Tibial nerve (tissue), 4 donors: ENCODE measurements around the gene CRYGN. TPM values are rescaled to one million over a fixed set of nuclear protein-coding genes. Genes with fewer than 3 reads are reported as not detected.
A peak's percentile ranks its signal among the peaks of the same experiment; 100 is the strongest.

ENCODE experiments used
- DNase-seq, 2 donors: peaks; one replicate each; pipeline ENCODE4 v3.0.0-alpha.2; 2019; ENCODE audit warnings: low spot score in 2 of 2
- H3K27ac ChIP-seq, 4 donors: fragments of 200-600 bp; sonication (generic) in 3 of 4; one replicate each; pipeline ENCODE4 v1.5.1; 2017 to 2019; ENCODE audit warnings: mild to moderate bottlenecking in 1 of 4
- H3K27me3 ChIP-seq, 2 donors: fragments of 200-600 bp; sonication (generic) in 1 of 2; one replicate each; pipeline versions ENCODE4 v1.5.1 to v1.6.0; 2017 to 2019
- H3K36me3 ChIP-seq, 3 donors: fragments of 200-600 bp; sonication (generic); one replicate each; pipeline ENCODE4 v1.5.1; 2018 to 2019
- H3K4me1 ChIP-seq, 4 donors: fragments of 200-600 bp; sonication (generic) in 3 of 4; one replicate each; pipeline ENCODE4 v1.5.1; 2017 to 2019
- H3K4me3 ChIP-seq, 4 donors: fragments of 200-600 bp; sonication (generic) in 3 of 4; one replicate each; pipeline ENCODE4 v1.5.1; 2017 to 2019; ENCODE audit warnings: mild to moderate bottlenecking in 1 of 4, moderate library complexity in 1 of 4
- H3K9me3 ChIP-seq, 4 donors: fragments of 200-600 bp; sonication (generic) in 3 of 4; one replicate each; pipeline ENCODE4 v1.5.1; 2017 to 2019
- CTCF ChIP-seq, 5 experiments: fragments of 200-600 bp in 3 of 5; fragments of 450-650 bp in 2 of 5; sonication (generic) in 3 of 5; IDR thresholded peaks; one replicate each; pipeline ENCODE4 v1.5.1; 2016 to 2019; ENCODE audit warnings: antibody characterized with exemption in 5 of 5, mild to moderate bottlenecking in 3 of 5, moderate library complexity in 2 of 5
- EP300 ChIP-seq, 2 donors: sonication (generic); formaldehyde crosslinking; IDR thresholded peaks; one replicate each; pipeline ENCODE4 v1.6.1; 2017; ENCODE audit warnings: antibody characterized with exemption in 2 of 2, mild to moderate bottlenecking in 1 of 2
- POLR2A ChIP-seq, 2 donors: fragments of 450-650 bp; IDR thresholded peaks; one replicate each; pipeline ENCODE4 v1.6.1; 2017; ENCODE audit warnings: antibody characterized with exemption in 2 of 2, mild to moderate bottlenecking in 2 of 2, moderate library complexity in 2 of 2
- WGBS, 2 donors: methylation state at CpG; one replicate each; pipeline ENCODE4 v1.1.5; 2018; 5-methylcytosine and 5-hydroxymethylcytosine counted together
- total RNA-seq, 4 donors: library from RNA; depleted of rRNA; stranded (reverse); fragments of >200 nt; gene quantifications; one replicate each; pipeline ENCODE4 v1.1.0, GENCODE V29; 2016

The CRYGN gene
- total RNA-seq, 4 donors from 2014 or later, result 0.59 to 1.5 (median 0.87) TPM; not detected in 1

DNA sequence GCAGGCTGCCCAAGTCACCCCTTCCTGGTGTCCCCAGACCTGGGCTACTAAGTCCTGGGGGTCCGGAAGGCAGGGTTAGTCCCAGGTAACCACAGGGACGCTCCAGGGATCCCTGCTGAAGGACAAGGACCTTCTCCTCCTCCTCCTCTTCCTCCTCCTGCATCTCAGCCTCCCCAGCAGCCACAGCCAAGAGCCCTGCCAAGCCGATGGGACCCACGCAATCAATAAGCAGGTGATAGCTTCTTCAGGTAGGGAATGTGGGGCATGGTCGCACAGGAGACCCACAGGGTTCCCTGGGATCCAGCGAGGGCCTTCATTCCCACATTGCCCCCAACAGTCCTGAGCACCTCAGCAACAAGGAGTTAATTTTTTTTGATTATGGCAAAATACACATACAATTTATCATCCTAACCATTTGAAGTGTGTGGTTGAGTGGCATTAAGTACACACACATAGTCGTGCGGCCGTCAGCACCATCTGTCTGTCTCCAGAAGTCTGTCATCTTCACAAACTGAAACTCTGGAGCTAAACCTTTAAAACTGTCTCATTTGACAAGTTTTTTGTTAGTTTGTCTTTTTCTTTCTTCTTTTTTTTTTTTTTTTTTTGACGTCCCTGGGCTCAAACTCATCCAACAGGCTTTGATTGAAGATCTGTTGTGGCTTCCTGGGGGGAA is 12.1 kb downstream of the CRYGN start:
- H3K27ac ChIP-seq, result peak overlapping the region; percentile 13 to 89 (median 70)
- 68 to 79% methylated on average over 8 to 10 of the region's 10 CpGs for WGBS, 2 donors
- H3K27me3 ChIP-seq, result no peaks in the 10 kb centered on the region
- TF ChIP-seq EP300 (IDR thresholded peaks at IDR 0.05) (no peak), CTCF (IDR thresholded peaks at IDR 0.05) (no peak)
- H3K36me3 ChIP-seq, result no peaks in the 10 kb centered on the region
- H3K4me3 ChIP-seq, result no peak overlapping the region
- no peak for DNase-seq
- H3K9me3 ChIP-seq, result no peaks in the 10 kb centered on the region
- H3K4me1 ChIP-seq, result peaks cover 0 to 53% (median 41%) of the 10 kb centered on the region in 4 donors

DNA sequence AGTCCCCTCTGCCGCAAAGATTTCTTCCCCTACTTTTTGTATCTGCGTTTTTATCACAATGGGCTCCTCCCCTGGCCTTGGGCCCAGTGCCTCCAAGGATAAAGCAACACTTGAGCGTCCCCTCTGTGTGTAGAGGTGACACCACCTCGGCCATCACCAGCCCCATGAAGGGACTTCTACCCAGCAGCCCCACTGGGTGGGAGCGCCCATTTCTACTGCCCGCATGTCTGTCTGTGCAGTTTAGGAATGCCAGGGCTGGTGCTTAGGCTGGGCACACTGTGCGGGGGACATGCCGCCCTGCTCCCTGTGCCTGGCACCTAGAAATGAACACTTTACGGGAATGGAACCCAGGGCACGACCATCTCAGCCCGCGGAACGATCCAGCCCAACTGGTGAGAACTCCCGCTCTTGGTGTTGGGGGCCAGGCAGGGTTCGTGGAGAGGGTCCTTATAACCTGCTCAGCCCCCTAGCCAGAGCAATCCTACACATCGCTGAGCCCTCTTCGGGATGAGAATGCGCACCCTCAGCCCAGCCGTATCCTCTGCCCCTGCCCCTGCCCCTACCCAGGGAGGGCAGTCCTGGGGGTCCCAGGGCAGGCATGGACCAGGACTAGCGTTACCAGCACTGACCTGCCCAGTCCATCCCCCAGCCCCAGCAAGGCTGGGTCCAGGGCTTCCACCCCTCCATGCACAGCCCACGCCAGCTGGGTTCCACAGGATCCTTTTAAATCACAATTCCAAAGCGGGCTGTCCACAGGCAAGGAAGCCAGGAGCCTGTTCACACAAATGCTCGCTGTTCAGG is 12.8 kb downstream of the CRYGN start:
- H3K27me3 ChIP-seq, result no peaks in the 10 kb centered on the region
- no peak for TF ChIP-seq POLR2A (IDR thresholded peaks at IDR 0.05)
- no peak for TF ChIP-seq CTCF (IDR thresholded peaks at IDR 0.05)
- TF ChIP-seq EP300 (IDR thresholded peaks at IDR 0.05), result no peak
- H3K9me3 ChIP-seq, result peaks cover 0 to 3% (median 0%) of the 10 kb centered on the region in 4 donors
- no peak overlapping the region for H3K4me3 ChIP-seq
- H3K36me3 ChIP-seq, result no peaks in the 10 kb centered on the region
- WGBS, 2 donors, result 75 to 77% methylated on average over 18 to 19 of the region's 23 CpGs
- no peak for DNase-seq
- H3K27ac ChIP-seq, result peak overlapping the region; percentile 51 to 89 (median 70)
- peaks cover 0 to 53% (median 41%) of the 10 kb centered on the region in 4 donors for H3K4me1 ChIP-seq

- Histone ChIP-seq H3K27me3 (no peaks in the 10 kb centered on the region), H3K9me3 (peaks cover 0 to 9% (median 0%) of the 10 kb centered on the region in 4 donors), H3K4me3 (no peak overlapping the region), H3K27ac (peak overlapping the region; percentile 51 to 89 (median 70)), H3K36me3 (no peaks in the 10 kb centered on the region), H3K4me1 (peaks cover 0 to 53% (median 41%) of the 10 kb centered on the region in 4 donors)
- TF ChIP-seq EP300 (IDR thresholded peaks at IDR 0.05), result peak; percentile 54 to 84
- TF ChIP-seq CTCF (IDR thresholded peaks at IDR 0.05), result no peak
- WGBS, 2 donors, result 15 to 29% methylated on average over 14 of the region's 14 CpGs
- peak; percentile 70 to 90 for DNase-seq
Measured at GRCh38 chr7:151426441-151426903, 13.5 kb downstream of the CRYGN start.

- Histone ChIP-seq H3K4me3 (no peak overlapping the region), H3K36me3 (no peaks in the 10 kb centered on the region), H3K4me1 (peaks cover 0 to 53% (median 41%) of the 10 kb centered on the region in 4 donors), H3K9me3 (peaks cover 0 to 11% (median 0%) of the 10 kb centered on the region in 4 donors), H3K27ac (peak overlapping the region; percentile 51 to 89 (median 70)), H3K27me3 (no peaks in the 10 kb centered on the region)
- DNase-seq, result no peak
- TF ChIP-seq CTCF (IDR thresholded peaks at IDR 0.05) (no peak), EP300 (IDR thresholded peaks at IDR 0.05) (peak in 1 of 2 donors; percentile 30), POLR2A (IDR thresholded peaks at IDR 0.05) (no peak)
- WGBS, 2 donors, result 41 to 42% methylated on average over 7 of the region's 7 CpGs
Measured at GRCh38 chr7:151425670-151426440, 14.1 kb downstream of the CRYGN start.
